Activated T-helper 2 cell treated with anti-CD3 and anti-CD28 coated beads, Interferon-gamma antibody, Interleukin-2, Interleukin-4, amounts not matched to agents 10 μg/mL and 5 μg/mL and 100 μg/mL, durations not matched to agents 14 hours and 24 hours and 36 hours (primary cell): Measurements from ENCODE around the gene ZNF646. TPM values are rescaled to one million over a fixed set of nuclear protein-coding genes. Genes with fewer than 3 reads are reported as not detected.

Experiments
- DNase-seq: peaks from one replicate; pipeline ENCODE4 v3.0.0; 2021; ENCODE audit warnings: low spot score
- H3K27ac Mint-ChIP-seq: one replicate; pipeline ENCODE4 v1.8.0; 2021; ENCODE audit warnings: mixed read lengths
- H3K27me3 Mint-ChIP-seq: one replicate; pipeline ENCODE4 v1.8.0; 2021; ENCODE audit warnings: low read depth, mixed read lengths
- H3K36me3 Mint-ChIP-seq: one replicate; pipeline ENCODE4 v1.8.0; 2021; ENCODE audit warnings: low read depth, mixed read lengths
- H3K4me1 Mint-ChIP-seq: one replicate; pipeline ENCODE4 v1.8.0; 2021; ENCODE audit warnings: low read depth, mixed read lengths
- H3K4me3 Mint-ChIP-seq: one replicate; pipeline ENCODE4 v1.8.0; 2021; ENCODE audit warnings: low read depth, mild to moderate bottlenecking, moderate library complexity, mixed read lengths
- H3K9me3 Mint-ChIP-seq: one replicate; pipeline ENCODE4 v1.8.0; 2021; ENCODE audit warnings: mixed read lengths
- intact Hi-C: fragments of 100-400 bp; cut with micrococcal nuclease; formaldehyde crosslinking; loops from one replicate; pipeline ENCODE4 v1.15.1; 2023
- total RNA-seq: library from RNA; stranded (reverse); gene quantifications from 2 replicates; pipeline ENCODE4 v1.2.3, GENCODE V29; 2022

The ZNF646 gene
- total RNA-seq, 1 donor from 2014 or later: 24.4 TPM

GRCh38 chr16:31050280-31051030 lies 23.8 kb upstream of the ZNF646 start:
- H3K27me3 Mint-ChIP-seq: no peaks in the 10 kb centered on the region
- DNase-seq: no peak
- no peaks in the 10 kb centered on the region for H3K9me3 Mint-ChIP-seq
- no peak overlapping the region for H3K27ac Mint-ChIP-seq
- peaks cover 9% of the 10 kb centered on the region for H3K4me1 Mint-ChIP-seq
- no peaks in the 10 kb centered on the region for H3K36me3 Mint-ChIP-seq
- intact Hi-C loops: no loop called here
- no peak overlapping the region for H3K4me3 Mint-ChIP-seq

- intact Hi-C loops: no loop called here
- Mint-ChIP-seq H3K9me3 (no peaks in the 10 kb centered on the region), H3K4me3 (no peak overlapping the region), H3K27me3 (no peaks in the 10 kb centered on the region), H3K4me1 (peaks cover 9% of the 10 kb centered on the region), H3K36me3 (peaks cover 4% of the 10 kb centered on the region), H3K27ac (no peak overlapping the region)
- no peak for DNase-seq
Measured at GRCh38 chr16:31052114-31052513, 22.1 kb upstream of the ZNF646 start.

- peak overlapping the region; percentile 38 for H3K27ac Mint-ChIP-seq
- H3K36me3 Mint-ChIP-seq: peaks cover 15% of the 10 kb centered on the region
- no peak for DNase-seq
- peaks cover 9% of the 10 kb centered on the region for H3K4me1 Mint-ChIP-seq
- H3K9me3 Mint-ChIP-seq: no peaks in the 10 kb centered on the region
- intact Hi-C loops: no loop called here
- H3K27me3 Mint-ChIP-seq: no peaks in the 10 kb centered on the region
- no peak overlapping the region for H3K4me3 Mint-ChIP-seq
Measured at GRCh38 chr16:31055613-31056012, 18.6 kb upstream of the ZNF646 start.

- Mint-ChIP-seq H3K4me3 (no peak overlapping the region), H3K36me3 (peaks cover 50% of the 10 kb centered on the region), H3K27me3 (no peaks in the 10 kb centered on the region), H3K9me3 (no peaks in the 10 kb centered on the region), H3K4me1 (peaks cover 24% of the 10 kb centered on the region), H3K27ac (no peak overlapping the region)
- no peak for DNase-seq
- intact Hi-C loops: no loop called here
Measured at GRCh38 chr16:31061126-31061812, 13.0 kb upstream of the ZNF646 start.

- Mint-ChIP-seq H3K27me3 (no peaks in the 10 kb centered on the region), H3K36me3 (peaks cover 50% of the 10 kb centered on the region), H3K4me1 (peaks cover 24% of the 10 kb centered on the region), H3K4me3 (no peak overlapping the region), H3K27ac (no peak overlapping the region), H3K9me3 (no peaks in the 10 kb centered on the region)
- intact Hi-C loops: no loop called here
- DNase-seq: no peak
Measured at GRCh38 chr16:31061813-31062440, 12.3 kb upstream of the ZNF646 start.

- Mint-ChIP-seq H3K27ac (no peak overlapping the region), H3K9me3 (no peaks in the 10 kb centered on the region), H3K4me1 (peaks cover 26% of the 10 kb centered on the region), H3K27me3 (no peaks in the 10 kb centered on the region), H3K36me3 (peaks cover 50% of the 10 kb centered on the region), H3K4me3 (peak overlapping the region; percentile 37)
- no peak for DNase-seq
- intact Hi-C loops: no loop called here
Measured at GRCh38 chr16:31063495-31063842, 10.8 kb upstream of the ZNF646 start.

- peak overlapping the region; percentile 65 for H3K4me3 Mint-ChIP-seq
- H3K9me3 Mint-ChIP-seq: no peaks in the 10 kb centered on the region
- peaks cover 50% of the 10 kb centered on the region for H3K36me3 Mint-ChIP-seq
- intact Hi-C loops: no loop called here
- H3K27ac Mint-ChIP-seq: peak overlapping the region; percentile 59
- no peaks in the 10 kb centered on the region for H3K27me3 Mint-ChIP-seq
- DNase-seq: no peak
- H3K4me1 Mint-ChIP-seq: peaks cover 28% of the 10 kb centered on the region
Measured at GRCh38 chr16:31063843-31064611, 10.2 kb upstream of the ZNF646 start.

- DNase-seq: no peak
- Mint-ChIP-seq H3K4me3 (peak overlapping the region; percentile 65), H3K36me3 (peaks cover 46% of the 10 kb centered on the region), H3K27me3 (no peaks in the 10 kb centered on the region), H3K9me3 (no peaks in the 10 kb centered on the region), H3K4me1 (peaks cover 31% of the 10 kb centered on the region), H3K27ac (peak overlapping the region; percentile 59)
- intact Hi-C loops: no loop called here
Measured at GRCh38 chr16:31064882-31065461, 9.2 kb upstream of the ZNF646 start.

GRCh38 chr16:31067342-31067741 lies 6.9 kb upstream of the ZNF646 start:
- Mint-ChIP-seq H3K27ac (no peak overlapping the region), H3K9me3 (no peaks in the 10 kb centered on the region), H3K4me1 (peaks cover 40% of the 10 kb centered on the region), H3K4me3 (no peak overlapping the region), H3K27me3 (no peaks in the 10 kb centered on the region), H3K36me3 (peaks cover 25% of the 10 kb centered on the region)
- DNase-seq: no peak
- intact Hi-C loops: no loop called here

GRCh38 chr16:31071861-31072260 lies 2.4 kb upstream of the ZNF646 start:
- peaks cover 15% of the 10 kb centered on the region for H3K36me3 Mint-ChIP-seq
- DNase-seq: no peak
- intact Hi-C loops: loop anchor here (5.0 kb wide), 1 partner anchor 35 kb away; the partner anchor contains the start of gene BCKDK
- H3K4me3 Mint-ChIP-seq: peak overlapping the region; percentile 99
- H3K4me1 Mint-ChIP-seq: peaks cover 26% of the 10 kb centered on the region
- H3K27ac Mint-ChIP-seq: peak overlapping the region; percentile 96
- no peaks in the 10 kb centered on the region for H3K27me3 Mint-ChIP-seq
- H3K9me3 Mint-ChIP-seq: no peaks in the 10 kb centered on the region

- H3K27ac Mint-ChIP-seq: peak overlapping the region; percentile 96
- peaks cover 26% of the 10 kb centered on the region for H3K4me1 Mint-ChIP-seq
- no peaks in the 10 kb centered on the region for H3K27me3 Mint-ChIP-seq
- DNase-seq: peak; percentile 33
- H3K9me3 Mint-ChIP-seq: no peaks in the 10 kb centered on the region
- H3K4me3 Mint-ChIP-seq: peak overlapping the region; percentile 99
- intact Hi-C loops: loop anchor here (1.0 to 5.0 kb wide), 2 partner anchors 35 to 115 kb away; partner anchors contain the start of genes BCKDK and SETD1A
- H3K36me3 Mint-ChIP-seq: peaks cover 20% of the 10 kb centered on the region
Measured at GRCh38 chr16:31072540-31073141, 1.6 kb upstream of the ZNF646 start.
